NK-92 (cell line): ENCODE results near the gene ZNF724.
"Not testable (repeated sequence)": the region's sequence is repeated elsewhere in the genome, so short reads cannot be mapped to it uniquely, and the experiment has no call there.

Experiments used
- DNase-seq: peaks from one replicate; lab custom pipeline; 2025; ENCODE audit not compliant: unreplicated experiment; lab: John Stamatoyannopoulos, UW

The ZNF724 gene

GRCh38 chr19:23249911-23250649 is at the start of gene ZNF724:
Gene ZNF724 (minus strand): TSS chr19:23250394. CDS start chr19:23250242, 152 bp downstream.
- DNase-seq = peak; percentile 46

DNA sequence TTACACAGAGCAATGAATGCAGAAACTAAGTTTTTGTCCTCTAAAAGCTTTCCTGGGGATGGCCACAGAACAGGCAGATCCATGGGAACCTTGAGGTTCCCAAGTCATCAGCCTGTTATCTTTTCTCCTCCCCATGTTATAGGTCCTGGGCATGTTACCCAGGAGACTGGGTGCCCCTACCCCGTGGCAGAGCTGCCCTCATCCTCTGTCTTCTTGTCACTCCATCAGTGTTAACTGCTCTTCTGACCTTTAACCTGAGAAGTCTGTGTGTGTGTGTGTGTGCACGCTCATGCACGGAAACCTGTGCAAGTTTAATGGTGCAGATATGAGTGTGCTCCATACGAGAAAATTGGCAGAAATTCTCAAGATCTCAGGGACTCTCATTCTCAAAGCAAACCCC is 43.9 kb upstream of the ZNF724 start:
- no peak for DNase-seq

GRCh38 chr19:23289966-23290365 is 39.8 kb upstream of the ZNF724 start:
- not testable (repeated sequence) for DNase-seq

DNA sequence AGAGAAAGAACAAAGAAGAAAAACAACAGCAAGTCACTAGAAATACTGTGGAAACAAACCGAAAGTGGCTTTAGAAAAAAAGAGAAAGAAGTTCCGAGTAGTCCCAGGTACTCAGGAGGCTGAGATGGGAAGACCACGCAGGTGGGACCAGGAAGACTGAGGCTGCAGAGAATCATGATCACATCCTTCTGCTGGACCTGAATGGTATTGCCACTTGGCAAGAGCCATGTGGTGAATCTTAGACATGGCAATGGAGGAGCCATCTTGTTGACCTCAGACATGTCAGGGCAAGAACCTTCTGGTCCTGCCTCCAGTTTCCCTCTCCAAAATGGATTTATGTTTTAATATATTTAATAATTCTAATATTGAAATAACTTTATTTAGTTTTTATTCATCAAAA is 37.4 kb upstream of the ZNF724 start:
- no peak for DNase-seq

- no peak for DNase-seq
These were observed 36.3 kb upstream of the ZNF724 start for GRCh38 chr19:23286477-23286876.

DNA sequence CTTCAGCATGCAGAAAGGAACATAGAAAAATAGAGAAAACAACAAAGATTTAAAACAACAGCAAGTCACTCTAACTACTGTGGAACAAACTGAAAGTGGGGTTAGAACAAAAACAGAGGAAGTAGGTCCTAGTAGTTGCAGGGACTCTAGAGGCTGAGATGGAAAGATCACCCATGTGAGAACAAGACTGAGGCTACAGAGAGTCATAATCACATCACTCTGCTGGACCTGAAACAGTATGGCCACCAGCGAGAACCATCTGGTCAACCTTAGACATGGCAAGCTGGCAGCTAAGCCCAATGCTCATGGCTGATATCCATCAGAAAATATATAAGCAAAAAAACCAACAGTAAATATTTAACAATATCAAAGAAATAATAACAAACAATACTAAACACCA is 35.8 kb upstream of the ZNF724 start:
- no peak for DNase-seq

DNA sequence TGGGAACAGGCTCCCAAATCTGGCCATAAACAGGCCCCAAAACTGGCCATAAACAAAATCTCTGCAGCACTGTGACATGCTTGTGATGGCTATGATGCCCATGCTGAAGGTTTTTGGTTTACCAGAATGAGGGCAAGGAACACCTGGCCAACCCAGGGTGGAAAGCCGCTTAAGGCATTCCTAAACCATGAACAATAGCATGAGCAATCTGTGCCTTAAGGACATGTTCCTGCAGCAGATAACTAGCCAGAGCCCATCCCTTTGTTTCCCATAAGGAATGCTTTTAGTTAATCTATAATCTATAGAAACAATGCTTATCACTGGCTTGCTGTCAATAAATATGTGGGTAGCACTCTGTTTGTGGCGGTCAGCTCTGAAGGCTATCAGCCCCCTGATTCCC is 35.1 kb upstream of the ZNF724 start:
- DNase-seq = not testable (repeated sequence)

DNA sequence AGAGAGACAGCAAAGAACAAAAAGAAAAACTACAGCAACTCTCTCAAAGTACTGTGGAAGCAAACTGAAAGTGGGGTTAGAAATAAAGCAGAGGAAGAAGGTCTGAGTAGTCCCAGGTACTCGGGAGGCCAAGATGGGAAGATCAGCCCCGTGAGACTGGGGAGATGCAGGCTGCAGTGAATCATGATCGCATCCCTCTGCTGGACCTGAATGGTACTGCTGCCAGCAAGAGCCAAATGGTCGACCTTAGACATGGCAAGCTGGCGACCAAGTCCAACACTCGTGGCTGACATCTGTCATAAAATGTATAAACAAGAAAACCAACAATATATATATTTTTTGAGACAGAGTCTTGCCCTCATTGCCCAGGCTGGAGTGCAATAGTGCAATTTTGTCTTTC is 33.7 kb upstream of the ZNF724 start:
- DNase-seq = no peak

DNA sequence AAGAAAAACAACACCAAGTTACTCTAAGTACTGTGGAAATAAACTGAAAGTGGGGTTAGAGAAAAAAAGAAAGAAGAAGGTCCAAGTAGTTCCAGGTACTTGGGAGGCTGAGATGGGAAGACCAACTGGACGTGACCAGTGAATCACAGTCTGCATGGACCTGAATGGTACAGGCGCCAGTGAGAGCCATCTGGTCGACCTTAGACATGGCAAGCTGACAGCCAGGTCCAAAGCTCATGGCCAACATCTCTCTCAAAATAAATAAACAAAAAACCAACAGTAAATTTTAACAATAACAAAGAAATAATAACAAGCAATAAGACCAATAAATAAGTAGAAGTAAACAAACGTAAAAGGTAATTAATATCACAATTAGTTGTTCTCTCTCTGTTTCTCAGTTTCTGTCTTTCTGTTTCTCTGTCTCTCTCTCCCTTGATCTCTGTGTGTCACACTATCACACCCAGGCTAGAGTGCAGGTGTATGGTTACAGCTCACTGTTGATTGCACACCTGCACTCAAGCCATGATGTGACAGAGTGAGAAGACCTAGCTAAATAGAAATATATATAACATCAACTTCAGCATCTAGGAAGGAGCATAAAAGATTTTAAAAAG is 31.6 kb upstream of the ZNF724 start:
- no peak for DNase-seq

GRCh38 chr19:23278118-23278517 is 27.9 kb upstream of the ZNF724 start:
- not testable (repeated sequence) for DNase-seq

GRCh38 chr19:23273590-23274412 is 23.6 kb upstream of the ZNF724 start:
- DNase-seq = peak; percentile 56

- no peak for DNase-seq
These were observed 22.9 kb upstream of the ZNF724 start for GRCh38 chr19:23273022-23273589.

DNA sequence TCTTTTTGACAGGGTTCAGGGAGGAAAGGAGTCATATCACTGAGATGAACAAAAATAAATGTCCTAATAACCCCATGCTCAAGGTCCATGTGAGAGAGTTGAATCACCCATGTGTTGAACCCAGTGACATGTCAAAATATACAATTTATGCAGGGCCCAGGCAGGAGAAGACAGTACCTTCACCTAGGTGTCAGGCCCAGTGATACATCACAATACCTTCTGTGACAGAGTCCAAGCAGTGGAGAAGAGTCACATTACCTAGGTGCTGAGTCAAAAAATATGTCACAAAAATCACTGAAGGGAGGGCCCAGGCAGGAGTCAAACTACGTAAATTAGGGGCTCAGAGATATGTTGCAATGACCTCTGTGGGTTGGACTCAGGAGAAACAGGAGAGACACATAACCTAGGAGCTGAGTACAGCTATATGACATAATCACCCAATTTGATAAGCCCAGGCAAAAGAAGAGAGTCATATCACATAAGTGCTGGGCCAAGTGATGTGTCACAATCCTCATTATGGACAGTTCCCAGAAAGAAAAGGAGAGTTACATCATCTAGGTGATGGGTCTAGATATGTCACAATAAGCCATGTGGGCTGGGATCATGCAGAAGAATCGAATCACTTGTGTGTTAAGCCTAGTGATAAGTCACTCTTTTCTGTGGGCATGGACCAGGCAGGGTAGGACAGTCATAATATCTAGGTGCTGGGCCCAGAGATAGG is 13.8 kb upstream of the ZNF724 start:
- DNase-seq = no peak

DNA sequence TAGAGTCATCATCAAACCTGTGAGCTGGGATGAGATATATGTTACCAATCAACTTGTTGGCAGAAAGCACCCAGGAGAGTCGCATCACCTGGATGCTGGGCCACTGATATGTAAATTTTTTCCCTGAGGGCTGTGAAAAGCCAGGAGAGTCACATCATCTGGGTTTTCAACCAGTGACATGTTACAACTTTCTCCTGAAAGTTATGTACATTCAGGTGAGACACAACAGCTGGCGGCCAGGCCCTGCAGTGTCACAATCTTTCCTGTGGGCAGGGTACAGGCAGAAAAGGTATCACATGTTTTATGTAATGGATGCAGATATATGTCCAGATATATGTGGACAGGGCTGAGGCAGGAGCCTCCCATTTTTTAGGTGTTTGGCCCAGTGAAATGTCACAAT is 13.2 kb upstream of the ZNF724 start:
- DNase-seq = no peak

GRCh38 chr19:23262920-23263319 is 12.7 kb upstream of the ZNF724 start:
- no peak for DNase-seq

DNA sequence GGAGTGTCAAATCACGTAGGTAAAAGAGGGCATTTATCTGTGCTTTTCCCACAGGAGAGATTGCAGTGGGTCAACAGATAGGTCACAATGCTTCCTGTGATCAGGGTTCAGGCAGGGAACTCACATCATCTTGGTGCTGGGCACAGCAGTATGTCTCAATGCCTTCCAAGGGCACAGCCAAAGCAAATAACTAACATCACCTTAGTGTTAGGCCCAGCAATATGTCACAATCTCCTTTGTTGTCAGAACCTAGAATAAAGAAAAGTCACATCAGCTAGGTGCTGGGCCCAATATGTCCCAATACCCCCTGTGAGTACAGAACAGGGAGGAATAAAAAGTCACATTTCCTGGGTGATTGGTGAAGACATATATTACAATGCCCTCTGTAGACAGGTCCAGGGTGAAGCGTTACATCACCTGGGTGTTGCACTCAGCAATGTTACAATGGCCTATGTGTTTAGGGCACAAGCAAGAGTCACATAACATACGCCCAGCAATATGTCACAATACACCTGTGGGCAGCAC is 11.4 kb upstream of the ZNF724 start:
- DNase-seq = no peak

- DNase-seq = no peak
These were observed 10.8 kb upstream of the ZNF724 start for GRCh38 chr19:23260956-23261355.

GRCh38 chr19:23259961-23260360 is 9.8 kb upstream of the ZNF724 start:
- DNase-seq = no peak

DNA sequence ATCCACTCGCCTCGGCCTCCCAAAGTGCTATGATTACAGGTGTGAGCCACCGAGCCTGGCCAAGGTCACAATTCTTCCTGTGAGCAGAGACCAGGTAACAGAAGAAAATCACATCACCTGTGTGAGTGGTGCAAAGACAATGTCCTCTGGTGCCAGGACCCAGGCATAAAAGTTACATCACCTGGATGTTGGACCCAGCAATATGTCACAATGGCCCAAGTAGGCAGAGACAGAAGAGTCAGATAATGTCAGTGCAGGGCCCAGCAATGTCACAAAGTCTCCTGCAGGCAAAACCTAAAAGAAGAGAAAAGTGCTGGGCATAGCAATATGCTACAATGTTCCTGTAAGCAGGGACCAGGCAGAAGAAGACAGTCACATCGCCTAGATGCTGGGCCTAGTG is 5.5 kb upstream of the ZNF724 start:
- no peak for DNase-seq

DNA sequence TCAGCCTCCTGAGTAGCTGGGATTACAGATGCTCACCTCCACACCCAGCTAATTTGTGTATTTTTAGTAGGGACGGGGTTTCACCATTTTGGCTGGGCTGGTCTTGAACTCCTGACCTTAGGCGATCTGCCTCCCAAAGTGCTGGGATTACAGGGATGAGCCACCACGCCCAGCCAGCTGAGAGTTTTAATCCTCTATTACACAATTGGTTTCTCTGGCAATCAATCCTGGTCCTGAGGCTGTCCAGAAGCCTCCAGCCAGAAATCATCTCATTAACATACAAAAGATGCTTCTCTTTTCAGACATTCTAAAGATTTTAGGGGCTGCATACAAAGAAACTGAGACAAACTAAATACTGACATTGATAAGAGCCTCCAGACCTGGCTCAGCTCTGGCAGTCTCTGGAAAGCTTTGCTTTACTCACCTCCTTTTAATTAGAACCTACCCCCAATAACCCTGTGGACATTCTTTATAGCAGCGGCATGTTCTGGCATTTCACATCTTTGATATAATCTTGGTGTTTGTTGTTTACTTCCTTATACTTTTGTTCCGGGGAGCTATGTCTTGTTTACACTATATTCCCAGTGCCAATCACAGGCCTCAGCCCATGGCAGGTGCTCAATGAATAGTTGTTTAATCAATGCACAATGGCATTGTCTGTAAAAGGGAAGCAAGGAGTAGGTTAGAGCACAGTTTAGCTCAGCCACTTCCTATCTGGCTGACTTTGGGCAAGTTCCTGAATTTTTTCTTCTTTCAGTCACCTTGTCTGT is 4.1 kb upstream of the ZNF724 start:
- no peak for DNase-seq
